ENCODE data around the gene RPH3AL.

GRCh38 chr17:163514-164098 is 189.0 kb downstream of the RPH3AL start:
- TF ChIP-seq CTCF (IDR thresholded peaks at IDR 0.05 in 8 of 11, conservative IDR thresholded peaks at IDR 0.05 in 3 of 11) (no peak), POLR2A (IDR thresholded peaks at IDR 0.05) (no peak), POLR2AphosphoS5 (IDR thresholded peaks at IDR 0.05) (no peak)
